C4-2B (cell line): ENCODE measurements around the gene PGM5.

Source experiments
- CTCF ChIP-seq: fragments of 450-650 bp; conservative IDR thresholded peaks from 2 replicates; pipeline ENCODE4 v1.5.1; 2017; ENCODE audit warnings: mild to moderate bottlenecking
- ZFX ChIP-seq: fragments of 450-650 bp; IDR thresholded peaks from 2 replicates; pipeline ENCODE4 v1.6.1; 2017

- TF ChIP-seq CTCF (no peak), ZFX (no peak)
Measured at GRCh38 chr9:68545033-68545705, 188.8 kb downstream of the PGM5 start.
